HG02840 (cell line): ENCODE data around the gene SRP54.
"Not testable (repeated sequence)": the region's sequence is repeated elsewhere in the genome, so short reads cannot be mapped to it uniquely, and the experiment has no call there.

Experiments used
- ATAC-seq: cut with Tn5 transposase; IDR thresholded peaks from one replicate; pipeline ENCODE4 v1.9.1; 2021; ENCODE audit warnings: mild to moderate bottlenecking, moderate library complexity, moderate number of reproducible peaks; ENCODE audit not compliant: unreplicated experiment, low FRiP score

SRP54 gene

GRCh38 chr14:34982421-34983147 is at the start of gene SRP54:
Gene SRP54, plus strand, starts transcription at chr14:34982992. Its CDS starts 13,718 bp downstream, at chr14:34996710.
- ATAC-seq = peak; percentile 86

- ATAC-seq = no peak
Observed at GRCh38 chr14:34933301-34933700, 49.5 kb upstream of the SRP54 start.

GRCh38 chr14:34935488-34935887 is 47.3 kb upstream of the SRP54 start:
- ATAC-seq = no peak

DNA sequence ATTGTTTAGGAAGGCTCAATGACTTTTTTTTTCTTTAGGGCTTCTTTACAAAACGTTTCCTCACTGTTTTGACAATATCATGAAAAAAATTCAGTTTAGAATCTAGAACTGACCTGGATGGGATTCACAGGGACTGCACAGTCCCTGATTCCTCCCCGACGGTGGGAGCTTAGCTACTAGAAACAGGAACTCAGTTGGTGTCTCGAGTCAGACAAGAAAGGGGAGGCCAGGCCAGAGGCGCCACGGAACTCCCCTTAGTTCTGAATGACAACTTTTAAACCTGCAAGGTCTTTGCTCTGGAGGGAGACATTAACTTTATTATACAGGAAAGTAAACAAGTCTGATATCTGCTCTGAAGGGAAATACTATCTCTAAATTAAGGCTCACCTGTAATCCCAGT is 45.4 kb upstream of the SRP54 start:
- ATAC-seq = no peak

- no peak for ATAC-seq
Observed at GRCh38 chr14:34937876-34938275, 44.9 kb upstream of the SRP54 start.

DNA sequence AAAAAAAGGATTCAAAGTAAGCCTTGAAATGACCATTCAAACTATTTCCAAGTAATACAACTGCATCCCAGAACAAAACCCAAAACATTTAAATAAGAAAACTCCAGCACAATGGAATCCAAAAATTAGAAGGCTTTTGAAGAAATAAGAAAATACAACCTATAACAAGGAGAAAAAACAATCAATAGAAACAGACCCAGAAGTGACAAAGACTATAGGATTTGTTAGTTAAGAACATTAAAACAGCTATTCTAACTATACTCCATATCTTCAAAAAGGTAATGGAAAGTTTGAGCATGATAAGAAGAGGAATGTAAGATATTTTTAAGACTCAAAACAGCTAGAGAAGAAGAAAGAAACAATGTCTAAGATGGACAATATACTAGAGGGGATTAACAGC is 39.3 kb upstream of the SRP54 start:
- ATAC-seq = no peak

DNA sequence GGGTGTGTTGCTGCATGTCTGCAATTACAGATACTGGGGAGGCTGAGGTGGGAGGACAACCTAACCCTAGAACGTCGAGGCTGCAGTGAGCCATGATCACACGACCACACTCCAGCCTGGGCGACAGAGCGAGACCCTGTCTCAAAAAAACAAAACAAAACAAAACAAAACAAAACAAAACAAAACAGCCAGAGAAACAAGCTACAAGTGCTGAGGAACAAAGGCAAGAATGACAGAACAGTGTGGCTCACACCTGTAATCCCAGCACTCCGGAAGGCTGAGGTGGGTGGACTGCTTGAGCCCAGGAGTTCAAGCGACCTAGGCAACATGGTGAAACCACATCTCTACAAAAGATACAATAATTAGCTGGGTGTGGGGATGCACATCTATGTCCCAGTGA is 38.0 kb upstream of the SRP54 start:
- no peak for ATAC-seq

- ATAC-seq = no peak
Observed at GRCh38 chr14:34946699-34947098, 36.1 kb upstream of the SRP54 start.

GRCh38 chr14:34951286-34951685 is 31.5 kb upstream of the SRP54 start:
- ATAC-seq = no peak

DNA sequence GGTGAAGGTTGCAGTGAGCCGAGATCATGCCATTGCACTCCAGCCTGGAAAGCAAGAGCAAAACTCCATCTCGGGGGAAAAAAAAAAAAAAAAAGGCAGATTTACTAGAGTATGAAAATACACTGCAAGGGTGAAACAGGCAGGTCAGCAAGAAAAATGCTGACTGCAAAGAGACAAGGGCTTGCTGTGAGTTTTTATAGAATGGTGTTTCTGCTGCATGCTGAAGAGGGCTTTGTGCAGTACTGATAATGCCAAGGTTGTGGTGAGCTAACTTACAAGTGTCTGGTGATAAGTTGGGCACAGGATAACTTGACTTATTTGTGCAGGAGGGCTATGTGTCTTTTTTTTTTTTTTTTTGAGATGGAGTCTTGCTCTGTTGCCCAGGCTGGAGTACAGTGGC is 25.9 kb upstream of the SRP54 start:
- no peak for ATAC-seq

GRCh38 chr14:34957771-34958286 is 25.0 kb upstream of the SRP54 start:
- ATAC-seq = no peak

GRCh38 chr14:34962106-34962505 is 20.7 kb upstream of the SRP54 start:
- ATAC-seq = not testable (repeated sequence)

DNA sequence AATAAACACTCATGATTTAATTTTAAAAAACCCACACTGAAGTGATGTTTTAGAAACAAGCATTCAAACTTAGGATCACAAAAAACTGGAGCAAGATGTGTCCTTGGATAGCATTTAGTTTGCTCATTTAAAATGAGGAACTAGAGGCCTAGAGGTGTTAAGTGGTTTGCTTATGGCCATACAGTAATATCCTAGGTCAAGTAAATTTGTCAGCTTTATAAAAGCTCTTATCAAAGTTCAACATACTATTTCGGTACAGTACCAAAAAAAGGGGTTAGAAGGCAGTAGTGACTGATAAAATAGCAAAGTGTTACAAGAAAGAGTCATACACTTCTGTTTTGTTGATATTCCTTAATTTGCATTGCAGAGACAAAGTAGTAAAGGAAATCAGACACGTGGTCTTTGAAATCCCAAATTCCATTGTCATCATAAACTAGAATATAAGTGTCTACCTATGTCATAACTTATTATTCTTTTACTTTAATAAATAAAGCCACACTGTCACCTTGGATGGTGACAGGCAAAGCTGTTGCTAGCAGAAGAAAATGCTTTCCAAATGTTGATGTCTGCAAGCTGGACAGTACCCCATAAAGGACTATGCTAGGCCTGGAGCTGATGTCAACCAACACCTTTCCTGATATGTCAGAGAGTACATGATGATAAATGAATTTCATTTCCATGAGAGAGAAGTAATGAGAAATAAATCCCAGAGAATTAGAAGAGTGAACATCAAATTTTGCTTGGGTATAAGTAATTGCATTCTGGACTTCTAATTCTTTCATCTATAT is 17.6 kb upstream of the SRP54 start:
- no peak for ATAC-seq

- no peak for ATAC-seq
Observed at GRCh38 chr14:34965912-34966311, 16.9 kb upstream of the SRP54 start.

GRCh38 chr14:34966413-34966812 is 16.4 kb upstream of the SRP54 start:
- peak; percentile 89 for ATAC-seq

GRCh38 chr14:34970665-34971064 is 12.1 kb upstream of the SRP54 start:
- ATAC-seq = no peak

DNA sequence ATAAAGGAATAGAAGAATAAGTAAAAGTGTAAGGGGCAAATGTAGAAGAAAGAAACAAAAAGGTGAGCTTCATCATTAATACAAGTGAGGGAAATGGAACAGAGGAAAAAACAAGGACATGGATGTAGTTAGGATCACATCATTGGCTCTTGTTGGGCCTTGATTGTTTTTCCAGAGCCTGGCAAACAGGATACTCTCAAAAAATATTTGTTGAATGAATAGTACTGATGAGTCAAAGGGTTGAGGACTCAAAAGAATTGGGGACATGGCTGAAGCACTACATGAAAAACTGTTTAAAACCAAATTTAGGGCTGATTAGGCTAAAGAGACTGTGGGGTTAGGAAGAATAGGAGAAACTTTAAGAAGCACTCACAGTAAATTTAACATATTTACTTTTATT is 11.4 kb upstream of the SRP54 start:
- ATAC-seq = no peak

- no peak for ATAC-seq
Observed at GRCh38 chr14:34971801-34972200, 11.0 kb upstream of the SRP54 start.

DNA sequence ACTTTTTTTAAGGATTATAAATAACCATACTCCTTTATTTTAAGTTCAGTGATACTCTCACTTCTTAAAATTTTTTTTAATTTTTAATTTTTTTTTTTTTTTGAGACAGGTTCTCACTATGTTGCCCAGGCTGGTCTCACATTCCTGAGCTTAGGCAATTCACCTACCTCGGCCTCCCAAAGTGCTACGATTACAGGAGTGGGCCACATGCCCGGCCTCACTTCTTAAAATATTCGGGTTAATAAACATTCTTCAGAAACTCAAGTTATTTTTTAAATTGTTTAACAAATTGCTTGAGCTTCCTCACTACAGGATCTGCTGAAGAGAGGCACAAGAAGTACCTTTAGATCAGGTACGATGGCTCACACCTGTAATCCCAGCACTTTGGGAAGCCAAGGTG is 4.3 kb upstream of the SRP54 start:
- ATAC-seq = no peak

GRCh38 chr14:34980337-34980900 is 2.4 kb upstream of the SRP54 start:
- ATAC-seq = no peak

GRCh38 chr14:34981743-34982420 is 910 bp upstream of the SRP54 start:
- ATAC-seq = no peak
